CD4-positive, CD25-positive, alpha-beta regulatory T cell (primary cell): ENCODE measurements around the gene ABHD17B. TPM values are rescaled to one million over a fixed set of nuclear protein-coding genes. Genes with fewer than 3 reads are reported as not detected.

Experiments
- ATAC-seq, 2 donors: fragments of 150-1000 bp; cut with Tn5 transposase; one replicate each; pipeline ENCODE4 v1.10.0; 2021; ENCODE audit warnings: low read depth in 2 of 2, moderate number of reproducible peaks in 2 of 2, moderate library complexity in 1 of 2
- DNase-seq, 3 donors: peaks; one replicate each; pipeline versions ENCODE4 v3.0.0 to v3.0.0-alpha.2; 2012 to 2022; ENCODE audit warnings: mixed read lengths in 1 of 3
- H3K27ac ChIP-seq: one replicate; pipeline ENCODE4 v1.7.0; 2013; ENCODE audit warnings: mild to moderate bottlenecking, low read length; ENCODE audit not compliant: insufficient read depth, poor library complexity, severe bottlenecking
- H3K27me3 ChIP-seq: one replicate; pipeline ENCODE4 v1.7.0; 2013; ENCODE audit warnings: low read length; ENCODE audit not compliant: control insufficient read depth, insufficient read depth
- H3K36me3 ChIP-seq: one replicate; pipeline ENCODE4 v1.7.0; 2013; ENCODE audit warnings: mild to moderate bottlenecking, low read length, moderate library complexity; ENCODE audit not compliant: control insufficient read depth, insufficient read depth
- H3K4me1 ChIP-seq: 2 replicates; pipeline ENCODE4 v1.7.0; 2013; ENCODE audit warnings: mild to moderate bottlenecking, low read length; ENCODE audit not compliant: insufficient read depth, control insufficient read depth, poor library complexity, severe bottlenecking
- H3K4me3 ChIP-seq: one replicate; pipeline ENCODE4 v1.7.0; 2013; ENCODE audit warnings: low read depth, mild to moderate bottlenecking, low read length, moderate library complexity
- H3K9me3 ChIP-seq, 2 experiments: 1 replicate in 1 of 2; 2 replicates in 1 of 2; pipeline ENCODE4 v1.7.0; 2013; ENCODE audit warnings: low read length in 2 of 2, mild to moderate bottlenecking in 1 of 2, moderate library complexity in 1 of 2; ENCODE audit not compliant: control insufficient read depth in 2 of 2
- H3K27ac Mint-ChIP-seq, 3 donors: one replicate each; pipeline ENCODE4 v1.8.0; 2020 to 2022; ENCODE audit warnings: mild to moderate bottlenecking in 3 of 3, mixed read lengths in 3 of 3, moderate library complexity in 2 of 3
- H3K27me3 Mint-ChIP-seq: one replicate; pipeline ENCODE4 v1.8.0; 2022; ENCODE audit warnings: mild to moderate bottlenecking, mixed read lengths
- H3K36me3 Mint-ChIP-seq: one replicate; pipeline ENCODE4 v1.8.0; 2020; ENCODE audit warnings: mixed read lengths
- H3K4me1 Mint-ChIP-seq, 4 donors: one replicate each; pipeline ENCODE4 v1.8.0; 2020 to 2022; ENCODE audit warnings: mixed read lengths in 4 of 4, mild to moderate bottlenecking in 1 of 4
- H3K4me3 Mint-ChIP-seq, 4 donors: one replicate each; pipeline ENCODE4 v1.8.0; 2020 to 2022; ENCODE audit warnings: mild to moderate bottlenecking in 4 of 4, mixed read lengths in 4 of 4, moderate library complexity in 3 of 4
- H3K9me3 Mint-ChIP-seq, 7 donors: one replicate each; pipeline ENCODE4 v1.8.0; 2020 to 2022; ENCODE audit warnings: mixed read lengths in 7 of 7, mild to moderate bottlenecking in 3 of 7, moderate library complexity in 2 of 7
- polyA plus RNA-seq, 4 donors: library from polyadenylated mRNA; unstranded; fragments of 300-500 nt; fragmentation: Illumina TruSeq; gene quantifications; one replicate each; pipeline ENCODE4 v1.2.3, GENCODE V29; 2021
- total RNA-seq: library from RNA; stranded (reverse); gene quantifications from one replicate; pipeline ENCODE4 v1.2.3, GENCODE V29; 2022

Gene ABHD17B
- total and polyA plus RNA-seq, 5 donors from 2014 or later, result 23.4 to 33.0 (median 27.4) TPM

GRCh38 chr9:71896761-71897160 is 14.2 kb downstream of the ABHD17B start:
- H3K4me1 ChIP-seq, result peaks cover 60% of the 10 kb centered on the region
- H3K36me3 ChIP-seq, result no peaks in the 10 kb centered on the region
- DNase-seq (no peak), ATAC-seq (no peak)
- Mint-ChIP-seq H3K27ac (peak overlapping the region; percentile 60 to 79 (median 69)), H3K9me3 (no peaks in the 10 kb centered on the region), H3K27me3 (no peaks in the 10 kb centered on the region), H3K4me3 (peak overlapping the region; percentile 13 to 84 (median 52)), H3K4me1 (peaks cover 51 to 81% (median 66%) of the 10 kb centered on the region in 4 donors), H3K36me3 (peaks cover 14% of the 10 kb centered on the region)
- no peaks in the 10 kb centered on the region for H3K9me3 ChIP-seq
- H3K27me3 ChIP-seq, result no peaks in the 10 kb centered on the region
- H3K27ac ChIP-seq, result no peak overlapping the region
- H3K4me3 ChIP-seq, result peak overlapping the region; percentile 41

- ATAC-seq, result no peak
- Mint-ChIP-seq H3K9me3 (no peaks in the 10 kb centered on the region), H3K4me1 (peaks cover 48 to 81% (median 65%) of the 10 kb centered on the region in 4 donors), H3K36me3 (peaks cover 10% of the 10 kb centered on the region), H3K27me3 (no peaks in the 10 kb centered on the region), H3K4me3 (peak overlapping the region in 2 of 4 donors; percentile 19 to 58), H3K27ac (no peak overlapping the region)
- H3K4me3 ChIP-seq, result peak overlapping the region; percentile 17
- H3K27ac ChIP-seq, result no peak overlapping the region
- no peak for DNase-seq
- H3K4me1 ChIP-seq, result peaks cover 52% of the 10 kb centered on the region
- no peaks in the 10 kb centered on the region for H3K36me3 ChIP-seq
- no peaks in the 10 kb centered on the region for H3K9me3 ChIP-seq
- no peaks in the 10 kb centered on the region for H3K27me3 ChIP-seq
Observed at GRCh38 chr9:71895955-71896354, 15.0 kb downstream of the ABHD17B start.

- Mint-ChIP-seq H3K36me3 (peaks cover 10% of the 10 kb centered on the region), H3K9me3 (no peaks in the 10 kb centered on the region), H3K27me3 (no peaks in the 10 kb centered on the region), H3K4me3 (peak overlapping the region in 2 of 4 donors; percentile 2 to 70), H3K27ac (peak overlapping the region in 2 of 3 donors; percentile 19 to 80), H3K4me1 (peaks cover 48 to 83% (median 64%) of the 10 kb centered on the region in 4 donors)
- H3K4me1 ChIP-seq, result peaks cover 52% of the 10 kb centered on the region
- H3K27me3 ChIP-seq, result no peaks in the 10 kb centered on the region
- H3K4me3 ChIP-seq, result peak overlapping the region; percentile 13
- H3K9me3 ChIP-seq, result no peaks in the 10 kb centered on the region
- no peaks in the 10 kb centered on the region for H3K36me3 ChIP-seq
- no peak overlapping the region for H3K27ac ChIP-seq
- ATAC-seq, result no peak
- DNase-seq, result no peak
Observed at GRCh38 chr9:71895117-71895516, 15.9 kb downstream of the ABHD17B start.

- H3K36me3 Mint-ChIP-seq, result peaks cover 16% of the 10 kb centered on the region
- no peak for ATAC-seq
- Histone ChIP-seq H3K36me3 (no peaks in the 10 kb centered on the region), H3K9me3 (no peaks in the 10 kb centered on the region), H3K4me1 (peaks cover 32% of the 10 kb centered on the region), H3K27ac (no peak overlapping the region), H3K4me3 (no peak overlapping the region), H3K27me3 (no peaks in the 10 kb centered on the region)
- H3K9me3 Mint-ChIP-seq, result no peaks in the 10 kb centered on the region
- no peak overlapping the region for H3K4me3 Mint-ChIP-seq
- peaks cover 43 to 74% (median 54%) of the 10 kb centered on the region in 4 donors for H3K4me1 Mint-ChIP-seq
- DNase-seq, result no peak
- peak overlapping the region in 1 of 3 donors; percentile 35 for H3K27ac Mint-ChIP-seq
- H3K27me3 Mint-ChIP-seq, result no peaks in the 10 kb centered on the region
Observed at GRCh38 chr9:71891557-71892189, 19.3 kb downstream of the ABHD17B start.

GRCh38 chr9:71890042-71890679 is 20.8 kb downstream of the ABHD17B start:
- no peaks in the 10 kb centered on the region for H3K27me3 Mint-ChIP-seq
- H3K9me3 Mint-ChIP-seq, result no peaks in the 10 kb centered on the region
- peaks cover 39 to 73% (median 53%) of the 10 kb centered on the region in 4 donors for H3K4me1 Mint-ChIP-seq
- Histone ChIP-seq H3K27me3 (no peaks in the 10 kb centered on the region), H3K9me3 (no peaks in the 10 kb centered on the region), H3K36me3 (no peaks in the 10 kb centered on the region), H3K4me1 (peaks cover 31% of the 10 kb centered on the region), H3K27ac (no peak overlapping the region), H3K4me3 (no peak overlapping the region)
- H3K27ac Mint-ChIP-seq, result no peak overlapping the region
- no peak for DNase-seq
- no peak overlapping the region for H3K4me3 Mint-ChIP-seq
- H3K36me3 Mint-ChIP-seq, result peaks cover 15% of the 10 kb centered on the region
- no peak for ATAC-seq

- Mint-ChIP-seq H3K9me3 (peaks cover 0 to 18% (median 7%) of the 10 kb centered on the region in 7 donors), H3K4me1 (peaks cover 35 to 62% (median 51%) of the 10 kb centered on the region in 4 donors), H3K27me3 (no peaks in the 10 kb centered on the region), H3K36me3 (peaks cover 17% of the 10 kb centered on the region), H3K27ac (peak overlapping the region; percentile 22 to 50 (median 41)), H3K4me3 (peak overlapping the region in 1 of 4 donors; percentile 7)
- no peaks in the 10 kb centered on the region for H3K27me3 ChIP-seq
- DNase-seq, result no peak
- peaks cover 27% of the 10 kb centered on the region for H3K4me1 ChIP-seq
- H3K36me3 ChIP-seq, result no peaks in the 10 kb centered on the region
- H3K4me3 ChIP-seq, result peak overlapping the region; percentile 30
- no peak for ATAC-seq
- H3K27ac ChIP-seq, result no peak overlapping the region
- peaks cover 8 to 9% of the 10 kb centered on the region in 2 experiments for H3K9me3 ChIP-seq
Observed at GRCh38 chr9:71887362-71887761, 23.6 kb downstream of the ABHD17B start.

- peaks cover 0 to 20% (median 8%) of the 10 kb centered on the region in 7 donors for H3K9me3 Mint-ChIP-seq
- Histone ChIP-seq H3K36me3 (no peaks in the 10 kb centered on the region), H3K9me3 (peaks cover 10 to 17% of the 10 kb centered on the region in 2 experiments), H3K27ac (no peak overlapping the region), H3K27me3 (no peaks in the 10 kb centered on the region), H3K4me1 (peaks cover 27% of the 10 kb centered on the region), H3K4me3 (no peak overlapping the region)
- H3K27me3 Mint-ChIP-seq, result no peaks in the 10 kb centered on the region
- peak overlapping the region; percentile 50 to 89 (median 68) for H3K27ac Mint-ChIP-seq
- peaks cover 22% of the 10 kb centered on the region for H3K36me3 Mint-ChIP-seq
- no peak for DNase-seq
- H3K4me3 Mint-ChIP-seq, result peak overlapping the region in 3 of 4 donors; percentile 11 to 65 (median 36)
- ATAC-seq, result no peak
- H3K4me1 Mint-ChIP-seq, result peaks cover 34 to 60% (median 48%) of the 10 kb centered on the region in 4 donors
Observed at GRCh38 chr9:71886541-71886940, 24.5 kb downstream of the ABHD17B start.
